GM18907 (cell line): Measurements from ENCODE around the gene PEPD.

Experiments used
- ATAC-seq: cut with Tn5 transposase; IDR thresholded peaks from one replicate; pipeline ENCODE4 v1.9.1; 2021; ENCODE audit warnings: mild to moderate bottlenecking, moderate library complexity; ENCODE audit not compliant: unreplicated experiment

Gene PEPD

GRCh38 chr19:33442706-33443105, 78.9 kb downstream of the PEPD start:
- no peak for ATAC-seq

GRCh38 chr19:33441828-33442227, 79.8 kb downstream of the PEPD start:
- no peak for ATAC-seq

- ATAC-seq = no peak
Observed at GRCh38 chr19:33441277-33441699, 80.3 kb downstream of the PEPD start.

- no peak for ATAC-seq
Observed at GRCh38 chr19:33440682-33441081, 80.9 kb downstream of the PEPD start.

GRCh38 chr19:33440241-33440640, 81.3 kb downstream of the PEPD start:
- ATAC-seq = no peak

- no peak for ATAC-seq
Observed at GRCh38 chr19:33438987-33439781, 82.4 kb downstream of the PEPD start.

- no peak for ATAC-seq
Observed at GRCh38 chr19:33437821-33438671, 83.5 kb downstream of the PEPD start.

- no peak for ATAC-seq
Observed at GRCh38 chr19:33437393-33437820, 84.2 kb downstream of the PEPD start.

GRCh38 chr19:33436360-33437345, 84.9 kb downstream of the PEPD start:
- ATAC-seq = no peak

- ATAC-seq = no peak
Observed at GRCh38 chr19:33435706-33436359, 85.8 kb downstream of the PEPD start.

- ATAC-seq = no peak
Observed at GRCh38 chr19:33434886-33435705, 86.5 kb downstream of the PEPD start.

GRCh38 chr19:33434069-33434885, 87.3 kb downstream of the PEPD start:
- no peak for ATAC-seq

- no peak for ATAC-seq
Observed at GRCh38 chr19:33432446-33433170, 89.0 kb downstream of the PEPD start.

- no peak for ATAC-seq
Observed at GRCh38 chr19:33432015-33432414, 89.6 kb downstream of the PEPD start.

- ATAC-seq = peak; percentile 49
Observed at GRCh38 chr19:33430674-33431277, 90.8 kb downstream of the PEPD start.

- no peak for ATAC-seq
Observed at GRCh38 chr19:33429891-33430673, 91.5 kb downstream of the PEPD start.
